ENCODE data around the gene CCDC60. TPM values are rescaled to one million over a fixed set of nuclear protein-coding genes. Genes with fewer than 3 reads are reported as not detected.

The CCDC60 gene
- total RNA-seq, 1 experiment from 2014 or later, result not detected

DNA sequence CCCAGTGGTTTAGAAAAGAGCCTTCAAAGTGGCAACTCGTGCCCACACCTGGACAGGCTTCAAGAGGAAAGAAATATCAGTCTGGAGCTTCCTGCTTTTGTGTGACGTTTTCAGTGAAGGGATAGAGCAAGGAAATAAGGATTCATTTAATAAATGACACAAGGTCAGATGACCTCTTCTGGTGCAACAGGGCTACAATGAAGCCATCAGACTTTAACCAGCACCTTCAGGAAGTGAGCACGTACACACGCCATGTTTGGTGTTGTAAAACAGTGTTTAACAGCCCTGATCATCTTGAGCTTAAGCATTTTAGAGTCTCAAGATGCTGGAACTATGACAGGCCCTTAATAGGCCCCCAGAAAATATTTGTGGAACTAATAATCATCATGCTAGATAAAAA is 59.1 kb downstream of the CCDC60 start:
- TF ChIP-seq EZH2 (IDR thresholded peaks at IDR 0.05), result no peak
- DNase-seq (ENCODE audit: low read depth, low spot score) (no peak), ATAC-seq (no peak)
- H2AFZ ChIP-seq (ENCODE audit: low read depth, low read length, poor library complexity, severe bottlenecking), result no peak overlapping the region
- H3K4me2 ChIP-seq (ENCODE audit: low read length), result no peak overlapping the region
- no peaks in the 10 kb centered on the region for H3K9me3 ChIP-seq (ENCODE audit: control insufficient read depth in 1 of 2, insufficient read depth in 1 of 2, low read depth in 1 of 2, low read length in 2 of 2)
- H4K20me1 ChIP-seq (ENCODE audit: insufficient read depth), result no peaks in the 10 kb centered on the region
- no peaks in the 10 kb centered on the region for H3K79me2 ChIP-seq (ENCODE audit: insufficient read depth, low read length)
- RAD21 ChIA-PET (ENCODE audit: low non-redundant PET in 1 of 2, low total read pairs in 2 of 2, uncharacterized antibody in 2 of 2, unreplicated experiment in 2 of 2), result no interaction called here
- H3K27me3 ChIP-seq (ENCODE audit: insufficient read depth, low read length), result peaks cover 25% of the 10 kb centered on the region
- POLR2A ChIA-PET, result no interaction called here
- no TSS peak for BruUV-seq (replicated peaks)
- H3K36me3 ChIP-seq (ENCODE audit: control insufficient read depth in 1 of 2, insufficient read depth in 2 of 2, low read length in 2 of 2), result no peaks in the 10 kb centered on the region
- CTCF ChIA-PET, result no interaction called here
- H3K4me1 ChIP-seq (ENCODE audit: control insufficient read depth in 1 of 2, insufficient read depth in 2 of 2, low read length in 2 of 2), result no peaks in the 10 kb centered on the region
- no peaks in the 10 kb centered on the region for H3K9me2 ChIP-seq (ENCODE audit: insufficient read depth)
- intact Hi-C loops (cut with micrococcal nuclease), result no loop called here
- no peak overlapping the region for H3K4me3 ChIP-seq (replicated peaks in 1 of 2; ENCODE audit: low read depth in 1 of 2, low read length in 2 of 2)
- H3K27ac ChIP-seq (ENCODE audit: low read depth, low read length), result no peak overlapping the region
- no peak overlapping the region for H3K9ac ChIP-seq (ENCODE audit: low read length)

DNA sequence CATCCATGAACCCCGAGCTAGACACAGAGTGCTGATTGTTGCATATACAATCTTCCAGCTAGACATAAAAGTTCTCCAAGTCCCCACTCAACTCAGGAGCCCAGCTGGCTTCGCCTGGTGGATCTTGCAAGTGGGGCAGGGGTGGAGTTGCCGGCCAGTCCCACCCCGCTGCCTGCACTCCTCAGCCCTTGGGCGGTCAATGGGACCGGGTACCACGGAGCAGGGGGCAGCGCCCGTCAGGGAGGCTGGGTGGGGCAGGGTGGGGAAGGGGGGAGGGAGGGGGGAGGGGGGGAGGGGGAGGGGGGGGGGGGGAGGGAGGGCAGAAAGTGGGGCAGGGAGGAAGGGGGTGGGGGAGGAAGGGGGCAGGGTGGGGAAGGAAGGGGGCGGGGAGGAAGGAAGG is 63.0 kb downstream of the CCDC60 start:
- no peak for ATAC-seq
- Histone ChIP-seq H4K20me1 (ENCODE audit: insufficient read depth) (no peaks in the 10 kb centered on the region), H3K9ac (ENCODE audit: low read length) (no peak overlapping the region), H3K4me1 (ENCODE audit: control insufficient read depth in 1 of 2, insufficient read depth in 2 of 2, low read length in 2 of 2) (no peaks in the 10 kb centered on the region), H2AFZ (ENCODE audit: low read depth, low read length, poor library complexity, severe bottlenecking) (no peak overlapping the region), H3K79me2 (ENCODE audit: insufficient read depth, low read length) (no peaks in the 10 kb centered on the region), H3K4me3 (replicated peaks in 1 of 2; ENCODE audit: low read depth in 1 of 2, low read length in 2 of 2) (no peak overlapping the region), H3K9me2 (ENCODE audit: insufficient read depth) (no peaks in the 10 kb centered on the region), H3K27ac (ENCODE audit: low read depth, low read length) (no peak overlapping the region), H3K9me3 (ENCODE audit: control insufficient read depth in 1 of 2, insufficient read depth in 1 of 2, low read depth in 1 of 2, low read length in 2 of 2) (no peaks in the 10 kb centered on the region), H3K36me3 (ENCODE audit: control insufficient read depth in 1 of 2, insufficient read depth in 2 of 2, low read length in 2 of 2) (no peaks in the 10 kb centered on the region), H3K27me3 (ENCODE audit: insufficient read depth, low read length) (peaks cover 12% of the 10 kb centered on the region), H3K4me2 (ENCODE audit: low read length) (no peak overlapping the region)
- no TSS peak for BruUV-seq (replicated peaks)
- POLR2A ChIA-PET, result no interaction called here
- RAD21 ChIA-PET (ENCODE audit: low non-redundant PET in 1 of 2, low total read pairs in 2 of 2, uncharacterized antibody in 2 of 2, unreplicated experiment in 2 of 2), result no interaction called here
- CTCF ChIA-PET, result no interaction called here
- no peak for DNase-seq (ENCODE audit: low read depth, low spot score)
- no peak for TF ChIP-seq SP1 (IDR thresholded peaks at IDR 0.05; ENCODE audit: low read depth)
- TF ChIP-seq TCF7L2 (IDR thresholded peaks at IDR 0.05; ENCODE audit: borderline replicate concordance, extremely low read depth, insufficient read depth, insufficient read length), result no peak
- intact Hi-C loops (cut with micrococcal nuclease), result no loop called here

DNA sequence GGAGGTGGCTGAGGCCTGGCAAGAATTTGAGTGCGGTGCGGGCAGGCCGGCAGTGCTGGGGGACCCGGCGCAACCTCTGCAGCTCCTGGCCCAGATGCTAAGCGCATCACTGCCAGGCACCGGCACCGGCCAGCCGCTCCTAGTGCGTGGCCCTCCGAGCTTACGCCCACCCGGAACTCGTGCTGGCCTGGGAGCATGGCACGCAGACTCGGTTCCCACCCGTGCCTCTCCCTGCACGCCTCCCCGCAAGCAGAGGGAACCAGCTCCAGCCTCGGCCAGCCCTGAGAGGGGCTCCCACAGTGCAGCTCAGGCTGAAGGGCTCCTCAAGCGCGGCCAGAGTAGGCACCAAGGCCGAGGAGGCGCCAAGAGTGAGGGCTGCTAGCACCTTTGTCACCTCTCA is 63.7 kb downstream of the CCDC60 start:
- RAD21 ChIA-PET (ENCODE audit: low non-redundant PET in 1 of 2, low total read pairs in 2 of 2, uncharacterized antibody in 2 of 2, unreplicated experiment in 2 of 2), result no interaction called here
- DNase-seq (ENCODE audit: low read depth, low spot score) (no peak), ATAC-seq (no peak)
- POLR2A ChIA-PET, result no interaction called here
- H3K9me3 ChIP-seq (ENCODE audit: control insufficient read depth in 1 of 2, insufficient read depth in 1 of 2, low read depth in 1 of 2, low read length in 2 of 2), result no peaks in the 10 kb centered on the region
- no peaks in the 10 kb centered on the region for H3K79me2 ChIP-seq (ENCODE audit: insufficient read depth, low read length)
- no TSS peak for BruUV-seq (replicated peaks)
- CTCF ChIA-PET, result no interaction called here
- H2AFZ ChIP-seq (ENCODE audit: low read depth, low read length, poor library complexity, severe bottlenecking), result no peak overlapping the region
- H3K36me3 ChIP-seq (ENCODE audit: control insufficient read depth in 1 of 2, insufficient read depth in 2 of 2, low read length in 2 of 2), result no peaks in the 10 kb centered on the region
- no peak overlapping the region for H3K27ac ChIP-seq (ENCODE audit: low read depth, low read length)
- TF ChIP-seq, protein P1, sequence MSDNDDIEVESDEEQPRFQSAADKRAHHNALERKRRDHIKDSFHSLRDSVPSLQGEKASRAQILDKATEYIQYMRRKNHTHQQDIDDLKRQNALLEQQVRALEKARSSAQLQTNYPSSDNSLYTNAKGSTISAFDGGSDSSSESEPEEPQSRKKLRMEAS (IDR thresholded peaks at IDR 0.05), result no peak
- TF ChIP-seq YY1 (IDR thresholded peaks at IDR 0.05; ENCODE audit: extremely low read depth, insufficient replicate concordance, low read depth, low read length), result no peak
- TF ChIP-seq CEBPB (IDR thresholded peaks at IDR 0.05; ENCODE audit: low read depth), result no peak
- no peak for TF ChIP-seq JUND (IDR thresholded peaks at IDR 0.05)
- TF ChIP-seq SP1 (IDR thresholded peaks at IDR 0.05; ENCODE audit: low read depth), result no peak
- no peak for TF ChIP-seq ZFX (IDR thresholded peaks at IDR 0.05)
- TF ChIP-seq FOSL1 (IDR thresholded peaks at IDR 0.05; ENCODE audit: low read depth), result no peak
- no peak for TF ChIP-seq ELF1 (IDR thresholded peaks at IDR 0.05; ENCODE audit: borderline replicate concordance, low read depth)
- H3K4me3 ChIP-seq (replicated peaks in 1 of 2; ENCODE audit: low read depth in 1 of 2, low read length in 2 of 2), result no peak overlapping the region
- H4K20me1 ChIP-seq (ENCODE audit: insufficient read depth), result no peaks in the 10 kb centered on the region
- H3K9me2 ChIP-seq (ENCODE audit: insufficient read depth), result no peaks in the 10 kb centered on the region
- intact Hi-C loops (cut with micrococcal nuclease), result no loop called here
- no peak overlapping the region for H3K4me2 ChIP-seq (ENCODE audit: low read length)
- H3K9ac ChIP-seq (ENCODE audit: low read length), result no peak overlapping the region
- peaks cover 7% of the 10 kb centered on the region for H3K27me3 ChIP-seq (ENCODE audit: insufficient read depth, low read length)
- no peaks in the 10 kb centered on the region for H3K4me1 ChIP-seq (ENCODE audit: control insufficient read depth in 1 of 2, insufficient read depth in 2 of 2, low read length in 2 of 2)

Data from HCT116 (cell line).